ENCODE measurements around the gene CHN2.

Gene CHN2

DNA sequence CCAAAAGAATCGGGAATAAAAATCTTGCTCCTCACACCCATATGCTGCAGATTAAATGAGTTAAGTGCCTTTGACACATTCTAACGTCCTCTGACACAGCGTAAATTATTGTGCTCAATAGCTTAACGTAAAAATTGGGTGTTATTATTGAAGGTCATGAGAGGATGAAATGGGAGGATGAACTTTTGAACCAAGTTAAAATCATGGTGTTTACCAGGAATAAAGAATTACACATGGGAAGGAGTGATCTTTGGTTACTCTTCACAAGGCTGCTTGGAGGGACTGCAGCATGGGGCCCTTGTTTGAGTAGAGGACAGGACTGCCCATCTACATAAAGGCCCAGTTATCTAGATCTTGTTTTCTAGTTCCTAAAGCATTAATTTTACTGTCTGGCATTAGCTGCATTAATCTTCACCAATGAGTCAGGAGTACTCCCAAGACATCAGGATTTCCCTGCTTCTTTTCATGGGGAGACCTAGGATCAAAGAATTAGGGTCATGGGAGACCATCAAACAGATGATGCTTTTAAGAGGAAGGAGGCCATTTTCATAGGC, 284.2 kb downstream of the CHN2 start:
- FAIRE-seq (no peak), DNase-seq (ENCODE audit: insufficient read length, low spot score) (no peak)
- TF ChIP-seq POLR2A (IDR thresholded peaks at IDR 0.05; ENCODE audit: low read depth, low read length): no peak
- no peak for TF ChIP-seq PAX5 (IDR thresholded peaks at IDR 0.05; ENCODE audit: insufficient read depth, low read length, severe bottlenecking)
- no peak for TF ChIP-seq POU2F2 (IDR thresholded peaks at IDR 0.05; ENCODE audit: low read depth, low read length)
- no peak for TF ChIP-seq POLR2AphosphoS5 (IDR thresholded peaks at IDR 0.05; ENCODE audit: low read depth, low read length)
- TF ChIP-seq TAF1 (IDR thresholded peaks at IDR 0.05; ENCODE audit: low read depth, low read length): no peak
- TF ChIP-seq SPI1 (IDR thresholded peaks at IDR 0.05; ENCODE audit: low read depth, low read length): no peak

DNA sequence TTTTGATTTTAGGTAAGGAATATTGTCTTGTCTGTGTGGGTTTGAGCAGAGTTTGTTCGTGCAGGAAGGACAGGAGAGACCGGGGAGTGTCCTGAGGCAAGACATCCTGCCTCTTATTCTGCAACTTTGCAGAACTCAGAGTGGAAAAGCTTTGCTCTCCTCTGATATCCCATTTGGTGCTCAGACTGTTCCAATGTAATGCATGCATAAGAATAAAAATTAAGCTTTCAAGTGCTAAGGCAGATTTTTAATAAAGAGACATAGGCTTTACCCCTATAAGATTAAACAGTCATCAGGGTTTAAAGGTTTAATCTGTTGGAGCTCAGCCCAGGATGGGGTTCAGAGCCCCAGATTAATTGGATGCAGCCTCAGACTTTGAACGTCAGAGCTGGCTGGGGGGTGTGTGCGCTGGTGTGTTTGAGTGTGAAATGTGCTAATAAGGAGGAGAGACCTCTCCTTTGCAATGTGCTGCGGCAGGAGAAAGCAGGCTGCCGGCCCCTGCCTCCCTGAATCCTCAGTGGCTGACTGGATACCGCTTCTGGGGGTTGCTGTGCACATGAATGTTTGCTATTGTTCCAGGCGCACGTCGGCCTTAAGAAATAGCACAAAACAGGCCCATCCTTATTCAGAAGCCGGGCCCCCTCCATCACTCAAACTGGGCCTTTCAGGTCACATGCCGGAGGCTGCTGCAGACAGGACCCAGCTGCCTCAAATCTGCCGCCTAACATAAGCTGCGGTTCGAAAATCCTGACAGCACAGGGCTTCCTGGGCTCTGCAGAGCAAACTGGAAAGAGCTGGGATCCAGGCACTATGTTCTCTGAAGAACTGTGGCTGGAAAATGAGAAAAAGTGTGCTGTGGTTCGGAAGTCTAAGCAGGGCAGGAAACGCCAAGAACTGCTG, 285.0 kb downstream of the CHN2 start:
- FAIRE-seq (no peak), DNase-seq (ENCODE audit: insufficient read length, low spot score) (no peak)
- TF ChIP-seq POLR2AphosphoS5 (IDR thresholded peaks at IDR 0.05; ENCODE audit: low read depth, low read length) (no peak), PAX5 (IDR thresholded peaks at IDR 0.05; ENCODE audit: insufficient read depth, low read length, severe bottlenecking) (no peak), TAF1 (IDR thresholded peaks at IDR 0.05; ENCODE audit: low read depth, low read length) (no peak), POU2F2 (IDR thresholded peaks at IDR 0.05; ENCODE audit: low read depth, low read length) (no peak), SPI1 (IDR thresholded peaks at IDR 0.05; ENCODE audit: low read depth, low read length) (no peak), POLR2A (IDR thresholded peaks at IDR 0.05; ENCODE audit: low read depth, low read length) (no peak)

GRCh38 chr7:29480451-29480850, 285.9 kb downstream of the CHN2 start:
- FAIRE-seq (no peak), DNase-seq (ENCODE audit: insufficient read length, low spot score) (no peak)
- TF ChIP-seq POU2F2 (IDR thresholded peaks at IDR 0.05; ENCODE audit: low read depth, low read length): no peak
- no peak for TF ChIP-seq SPI1 (IDR thresholded peaks at IDR 0.05; ENCODE audit: low read depth, low read length)
- TF ChIP-seq TAF1 (IDR thresholded peaks at IDR 0.05; ENCODE audit: low read depth, low read length): no peak
- no peak for TF ChIP-seq POLR2AphosphoS5 (IDR thresholded peaks at IDR 0.05; ENCODE audit: low read depth, low read length)
- TF ChIP-seq PAX5 (IDR thresholded peaks at IDR 0.05; ENCODE audit: insufficient read depth, low read length, severe bottlenecking): no peak
- TF ChIP-seq POLR2A (IDR thresholded peaks at IDR 0.05; ENCODE audit: low read depth, low read length): no peak

GRCh38 chr7:29480934-29481651, 286.5 kb downstream of the CHN2 start:
- FAIRE-seq: no peak
- no peak for TF ChIP-seq POLR2A (IDR thresholded peaks at IDR 0.05; ENCODE audit: low read depth, low read length)
- TF ChIP-seq SPI1 (IDR thresholded peaks at IDR 0.05; ENCODE audit: low read depth, low read length): no peak

GRCh38 chr7:29482056-29482455, 287.5 kb downstream of the CHN2 start:
- no peak for DNase-seq (ENCODE audit: insufficient read length, low spot score)
- no peak for FAIRE-seq

More at GRCh38 chr7:29480934-29481651, 286.5 kb downstream of the CHN2 start:
- no peak for DNase-seq (ENCODE audit: insufficient read length, low spot score)

GRCh38 chr7:29483219-29484104, 288.9 kb downstream of the CHN2 start:
- no peak for TF ChIP-seq POLR2AphosphoS5 (IDR thresholded peaks at IDR 0.05; ENCODE audit: low read depth, low read length)
- no peak for TF ChIP-seq SPI1 (IDR thresholded peaks at IDR 0.05; ENCODE audit: low read depth, low read length)
- no peak for TF ChIP-seq TAF1 (IDR thresholded peaks at IDR 0.05; ENCODE audit: low read depth, low read length)
- no peak for DNase-seq (ENCODE audit: insufficient read length, low spot score)
- no peak for FAIRE-seq

More at GRCh38 chr7:29482056-29482455, 287.5 kb downstream of the CHN2 start:
- TF ChIP-seq SPI1 (IDR thresholded peaks at IDR 0.05; ENCODE audit: low read depth, low read length): no peak

- DNase-seq (ENCODE audit: insufficient read length, low spot score) (no peak), FAIRE-seq (no peak)
- TF ChIP-seq POU2F2 (IDR thresholded peaks at IDR 0.05; ENCODE audit: low read depth, low read length) (no peak), TAF1 (IDR thresholded peaks at IDR 0.05; ENCODE audit: low read depth, low read length) (no peak), PAX5 (IDR thresholded peaks at IDR 0.05; ENCODE audit: insufficient read depth, low read length, severe bottlenecking) (no peak), POLR2AphosphoS5 (IDR thresholded peaks at IDR 0.05; ENCODE audit: low read depth, low read length) (no peak)
Measured at GRCh38 chr7:29484280-29484679, 289.7 kb downstream of the CHN2 start.

GRCh38 chr7:29485339-29486190, 291.0 kb downstream of the CHN2 start:
- TF ChIP-seq POLR2A (IDR thresholded peaks at IDR 0.05; ENCODE audit: low read depth, low read length) (no peak), PAX5 (IDR thresholded peaks at IDR 0.05; ENCODE audit: insufficient read depth, low read length, severe bottlenecking) (no peak), SPI1 (IDR thresholded peaks at IDR 0.05; ENCODE audit: low read depth, low read length) (no peak), TAF1 (IDR thresholded peaks at IDR 0.05; ENCODE audit: low read depth, low read length) (no peak), POU2F2 (IDR thresholded peaks at IDR 0.05; ENCODE audit: low read depth, low read length) (no peak), POLR2AphosphoS5 (IDR thresholded peaks at IDR 0.05; ENCODE audit: low read depth, low read length) (no peak)
- FAIRE-seq: no peak
- no peak for DNase-seq (ENCODE audit: insufficient read length, low spot score)
